ENCODE data around the gene GINS2. TPM values are rescaled to one million over a fixed set of nuclear protein-coding genes. Genes with fewer than 3 reads are reported as not detected.

GINS2 gene
- total RNA-seq, 1 donor from 2014 or later, result 1.1 TPM

- peak; percentile 29 for DNase-seq
- H3K27me3 ChIP-seq (ENCODE audit: low read depth), result no peaks in the 10 kb centered on the region
- H3K27ac ChIP-seq, result no peak overlapping the region
- intact Hi-C loops (cut with DNase I), result no loop called here
- no peak overlapping the region for H3K4me3 ChIP-seq
- no peak for TF ChIP-seq CTCF (IDR thresholded peaks at IDR 0.05)
- no peak for ATAC-seq
- H3K9me3 ChIP-seq, result no peaks in the 10 kb centered on the region
- peaks cover 98% of the 10 kb centered on the region for H3K36me3 ChIP-seq
- no peaks in the 10 kb centered on the region for H3K4me1 ChIP-seq
These were observed 21.5 kb downstream of the GINS2 start for GRCh38 chr16:85667261-85667660.

GRCh38 chr16:85665929-85666328, 22.8 kb downstream of the GINS2 start:
- peaks cover 100% of the 10 kb centered on the region for H3K36me3 ChIP-seq
- intact Hi-C loops (cut with DNase I), result no loop called here
- ATAC-seq, result no peak
- peak; percentile 38 for DNase-seq
- H3K27me3 ChIP-seq (ENCODE audit: low read depth), result no peaks in the 10 kb centered on the region
- H3K4me1 ChIP-seq, result no peaks in the 10 kb centered on the region
- no peak for TF ChIP-seq CTCF (IDR thresholded peaks at IDR 0.05)
- no peak overlapping the region for H3K4me3 ChIP-seq
- no peak overlapping the region for H3K27ac ChIP-seq
- no peaks in the 10 kb centered on the region for H3K9me3 ChIP-seq

GRCh38 chr16:85665373-85665740, 23.4 kb downstream of the GINS2 start:
- no peak overlapping the region for H3K4me3 ChIP-seq
- no peaks in the 10 kb centered on the region for H3K9me3 ChIP-seq
- no peaks in the 10 kb centered on the region for H3K27me3 ChIP-seq (ENCODE audit: low read depth)
- ATAC-seq, result no peak
- H3K27ac ChIP-seq, result no peak overlapping the region
- H3K4me1 ChIP-seq, result no peaks in the 10 kb centered on the region
- no peak for TF ChIP-seq CTCF (IDR thresholded peaks at IDR 0.05)
- peak; percentile 26 for DNase-seq
- H3K36me3 ChIP-seq, result peaks cover 100% of the 10 kb centered on the region
- intact Hi-C loops (cut with DNase I), result no loop called here

GRCh38 chr16:85664580-85665372, 24.0 kb downstream of the GINS2 start:
- intact Hi-C loops (cut with DNase I), result no loop called here
- ATAC-seq, result no peak
- Histone ChIP-seq H3K4me1 (peaks cover 4% of the 10 kb centered on the region), H3K4me3 (no peak overlapping the region), H3K9me3 (no peaks in the 10 kb centered on the region), H3K27me3 (ENCODE audit: low read depth) (no peaks in the 10 kb centered on the region), H3K27ac (no peak overlapping the region), H3K36me3 (peaks cover 100% of the 10 kb centered on the region)
- DNase-seq, result peak; percentile 26
- no peak for TF ChIP-seq CTCF (IDR thresholded peaks at IDR 0.05)

- H3K36me3 ChIP-seq, result peaks cover 100% of the 10 kb centered on the region
- no peaks in the 10 kb centered on the region for H3K27me3 ChIP-seq (ENCODE audit: low read depth)
- ATAC-seq (no peak), DNase-seq (peak; percentile 53)
- no peak overlapping the region for H3K27ac ChIP-seq
- H3K9me3 ChIP-seq, result no peaks in the 10 kb centered on the region
- intact Hi-C loops (cut with DNase I), result no loop called here
- no peak overlapping the region for H3K4me3 ChIP-seq
- no peak for TF ChIP-seq CTCF (IDR thresholded peaks at IDR 0.05)
- H3K4me1 ChIP-seq, result peaks cover 5% of the 10 kb centered on the region
These were observed 24.8 kb downstream of the GINS2 start for GRCh38 chr16:85663891-85664321.

All from lower lobe of right lung (tissue), 2 donors.